ENCODE results near the gene AUTS2.

AUTS2 gene

GRCh38 chr7:69934144-69934903 is 336.0 kb downstream of the AUTS2 start:
- DNase-seq (ENCODE audit: low read depth in 2 of 2) = no peak

- no peak for DNase-seq (ENCODE audit: low read depth in 2 of 2)
Measured at GRCh38 chr7:69935107-69935506, 336.8 kb downstream of the AUTS2 start.

- no peak for DNase-seq (ENCODE audit: low read depth in 2 of 2)
Measured at GRCh38 chr7:69937097-69937496, 338.8 kb downstream of the AUTS2 start.

GRCh38 chr7:69939317-69939716 is 341.0 kb downstream of the AUTS2 start:
- no peak for DNase-seq (ENCODE audit: low read depth in 2 of 2)

- DNase-seq (ENCODE audit: low read depth in 2 of 2) = no peak
Measured at GRCh38 chr7:69941077-69941651, 342.9 kb downstream of the AUTS2 start.

GRCh38 chr7:69942573-69942972 is 344.3 kb downstream of the AUTS2 start:
- DNase-seq (ENCODE audit: low read depth in 2 of 2) = no peak

GRCh38 chr7:69946901-69947300 is 348.6 kb downstream of the AUTS2 start:
- no peak for DNase-seq (ENCODE audit: low read depth in 2 of 2)

GRCh38 chr7:69947998-69948397 is 349.7 kb downstream of the AUTS2 start:
- no peak for DNase-seq (ENCODE audit: low read depth in 2 of 2)

GRCh38 chr7:69949122-69949521 is 350.8 kb downstream of the AUTS2 start:
- DNase-seq (ENCODE audit: low read depth in 2 of 2) = no peak

- DNase-seq (ENCODE audit: low read depth in 2 of 2) = no peak
Measured at GRCh38 chr7:69951458-69951857, 353.2 kb downstream of the AUTS2 start.

GRCh38 chr7:69953136-69954067 is 355.1 kb downstream of the AUTS2 start:
- no peak for DNase-seq (ENCODE audit: low read depth in 2 of 2)

GRCh38 chr7:69956541-69956940 is 358.3 kb downstream of the AUTS2 start:
- no peak for DNase-seq (ENCODE audit: low read depth in 2 of 2)

- no peak for DNase-seq (ENCODE audit: low read depth in 2 of 2)
Measured at GRCh38 chr7:69957661-69958060, 359.4 kb downstream of the AUTS2 start.

GRCh38 chr7:69959789-69960499 is 361.7 kb downstream of the AUTS2 start:
- no peak for DNase-seq (ENCODE audit: low read depth in 2 of 2)

- DNase-seq (ENCODE audit: low read depth in 2 of 2) = no peak
Measured at GRCh38 chr7:69961436-69961835, 363.2 kb downstream of the AUTS2 start.

- DNase-seq (ENCODE audit: low read depth in 2 of 2) = no peak
Measured at GRCh38 chr7:69962186-69963065, 364.2 kb downstream of the AUTS2 start.

- DNase-seq (ENCODE audit: low read depth in 2 of 2) = no peak
Measured at GRCh38 chr7:69963393-69963792, 365.1 kb downstream of the AUTS2 start.

GRCh38 chr7:69966766-69967591 is 368.7 kb downstream of the AUTS2 start:
- DNase-seq (ENCODE audit: low read depth in 2 of 2) = no peak

GRCh38 chr7:69967689-69968450 is 369.6 kb downstream of the AUTS2 start:
- no peak for DNase-seq (ENCODE audit: low read depth in 2 of 2)
